HepG2 (cell line): ENCODE measurements around the gene TAOK3. TPM values are rescaled to one million over a fixed set of nuclear protein-coding genes. Genes with fewer than 3 reads are reported as not detected.
A peak's percentile ranks its signal among the peaks of the same experiment; 100 is the strongest.

Experiments
- AKNA ChIP-seq: sonication (generic); formaldehyde crosslinking; IDR thresholded peaks from 2 replicates; pipeline ENCODE4 v1.4.0; 2020; ENCODE audit warnings: missing genetic modification reagents, borderline replicate concordance
- CEBPZ ChIP-seq: IDR thresholded peaks from 2 replicates; pipeline ENCODE4 v1.6.1; 2012; ENCODE audit warnings: low read length, improper control_type of control experiment
- HDAC1 ChIP-seq: sonication (generic); formaldehyde crosslinking; IDR thresholded peaks from 2 replicates; pipeline ENCODE4 v1.5.1; 2020; ENCODE audit warnings: mild to moderate bottlenecking, missing genetic modification reagents
- KLF16 ChIP-seq, 2 experiments: sonication (generic) in 1 of 2; formaldehyde crosslinking in 1 of 2; IDR thresholded peaks; 2 replicates each; pipeline versions ENCODE4 v1.6.1 to v1.8.0; 2016 to 2023; ENCODE audit warnings: missing genetic modification reagents in 2 of 2, missing compliant biosample characterization in 1 of 2
- MAFK ChIP-seq, 2 experiments: IDR thresholded peaks in 1 of 2; conservative IDR thresholded peaks in 1 of 2; 2 replicates each; pipeline ENCODE4 v1.6.1; 2011; ENCODE audit warnings: improper control_type of control experiment in 2 of 2, low read length in 2 of 2
- MAZ ChIP-seq, 2 experiments: sonication (generic) in 1 of 2; formaldehyde crosslinking in 1 of 2; IDR thresholded peaks; 2 replicates each; pipeline versions ENCODE4 v1.5.0 to v1.6.1; 2012 to 2020; ENCODE audit warnings: low read depth in 2 of 2, mild to moderate bottlenecking in 2 of 2, borderline replicate concordance in 1 of 2, improper control_type of control experiment in 1 of 2, low read length in 1 of 2, missing genetic modification reagents in 1 of 2, moderate library complexity in 1 of 2
- POLR2AphosphoS2 ChIP-seq: IDR thresholded peaks from 2 replicates; pipeline ENCODE4 v1.6.1; 2011; ENCODE audit warnings: low read depth, low read length, improper control_type of control experiment
- SIN3A ChIP-seq: IDR thresholded peaks from 2 replicates; pipeline ENCODE4 v1.6.1; 2011; ENCODE audit warnings: low read depth, mild to moderate bottlenecking, control low read depth, low read length, borderline replicate concordance
- SIX4 ChIP-seq: sonication (generic); formaldehyde crosslinking; IDR thresholded peaks from 2 replicates; pipeline ENCODE4 v1.4.0; 2020; ENCODE audit warnings: missing genetic modification reagents
- SNAPC5 ChIP-seq: sonication (generic); formaldehyde crosslinking; IDR thresholded peaks from 2 replicates; pipeline ENCODE4 v1.8.1; 2023; ENCODE audit warnings: mild to moderate bottlenecking, missing genetic modification reagents, borderline replicate concordance
- SRF ChIP-seq: IDR thresholded peaks from 2 replicates; pipeline ENCODE4 v1.6.1; 2011; ENCODE audit warnings: mild to moderate bottlenecking, low read depth, low read length, moderate library complexity
- ZKSCAN8 ChIP-seq: IDR thresholded peaks from 2 replicates; pipeline ENCODE4 v1.6.1; 2016; ENCODE audit warnings: borderline replicate concordance, missing genetic modification reagents, missing compliant biosample characterization
- ZNF124 ChIP-seq: sonication (generic); formaldehyde crosslinking; IDR thresholded peaks from 2 replicates; pipeline ENCODE4 v1.4.0; 2020; ENCODE audit warnings: missing genetic modification reagents
- ZNF160 ChIP-seq: sonication (generic); formaldehyde crosslinking; IDR thresholded peaks from 2 replicates; pipeline ENCODE4 v1.8.0; 2022; ENCODE audit warnings: mild to moderate bottlenecking, inconsistent platforms, missing genetic modification reagents
- ZNF180 ChIP-seq: sonication (generic); formaldehyde crosslinking; IDR thresholded peaks from 2 replicates; pipeline ENCODE4 v1.4.0; 2020; ENCODE audit warnings: low read depth, missing genetic modification reagents, borderline replicate concordance
- ZNF337 ChIP-seq: sonication (generic); formaldehyde crosslinking; IDR thresholded peaks from 2 replicates; pipeline ENCODE4 v1.5.1; 2020; ENCODE audit warnings: missing genetic modification reagents, low read depth, mild to moderate bottlenecking, borderline replicate concordance
- ZNF550 ChIP-seq: sonication (generic); formaldehyde crosslinking; IDR thresholded peaks from 2 replicates; pipeline ENCODE4 v1.4.0; 2020; ENCODE audit warnings: mild to moderate bottlenecking, missing genetic modification reagents, borderline replicate concordance
- ZNF7 ChIP-seq: IDR thresholded peaks from 2 replicates; pipeline ENCODE4 v1.6.1; 2016; ENCODE audit warnings: missing biosample characterization, missing genetic modification reagents
- ZNF75D ChIP-seq: sonication (generic); formaldehyde crosslinking; IDR thresholded peaks from 2 replicates; pipeline ENCODE4 v1.8.1; 2023; ENCODE audit warnings: missing genetic modification reagents, mild to moderate bottlenecking, borderline replicate concordance
- ZNF772 ChIP-seq: sonication (generic); formaldehyde crosslinking; IDR thresholded peaks from 2 replicates; pipeline ENCODE4 v1.5.0; 2020; ENCODE audit warnings: mild to moderate bottlenecking, missing genetic modification reagents
- polyA plus RNA-seq, 8 experiments: library from polyadenylated mRNA; depleted of rRNA in 3 of 8; stranded (reverse) in 7 of 8; unstranded in 1 of 8; fragments of >200 nt; fragmentation: Illumina TruSeq in 4 of 8; extraction: Trizol in 4 of 8; gene quantifications; 2 replicates each; pipeline versions ENCODE4 v1.2.1 to v1.2.3, GENCODE V29; 2011 to 2016; ENCODE audit warnings: low read depth in 4 of 8, missing spikeins in 1 of 8, mixed read lengths in 1 of 8; ENCODE audit not compliant: insufficient read depth in 1 of 8
- total RNA-seq, 5 experiments: library from RNA; depleted of rRNA; stranded (reverse); fragments of >200 nt; fragmentation: Illumina TruSeq; extraction: Trizol; gene quantifications; 2 replicates each; pipeline ENCODE4 v1.2.3, GENCODE V29; 2016; ENCODE audit warnings: low read depth in 1 of 5

Gene TAOK3
- total and polyA plus RNA-seq, 2 of the 13 experiments (the other 11 are each of a cell fraction or from before 2014, with no cell fraction given), result 10.4 to 12.3 TPM

GRCh38 chr12:118135788-118136558 lies 236.7 kb downstream of the TAOK3 start, which contains the start of gene PEBP1 (continued):
- TF ChIP-seq SIX4 (CRISPR knock-in tag) (0 out of 2 replicates have a peak, but pooled peaks have one; percentile 16), ZNF772 (peak; percentile 91), ZNF550 (CRISPR knock-in tag) (no peak), POLR2AphosphoS2 (no peak), CEBPZ (no peak), ZNF160 (CRISPR knock-in tag) (0 out of 2 replicates have a peak, but pooled peaks have one; percentile 86), AKNA (CRISPR knock-in tag) (peak; percentile 63; the same call in 1 of the 2 replicates), ZNF180 (CRISPR knock-in tag) (no peak), HDAC1 (peak; percentile 95), SNAPC5 (CRISPR knock-in tag) (no peak), SRF (no peak), KLF16 (CRISPR knock-in tag; IDR thresholded peaks at IDR 0.05) (peak; percentile 71 to 87; a peak in 2 of 4 replicates), ZKSCAN8 (CRISPR knock-in tag) (peak; percentile 16; the same call in 1 of the 2 replicates), MAFK (conservative IDR thresholded peaks at IDR 0.05 in 1 of 2, IDR thresholded peaks at IDR 0.05 in 1 of 2; ENCODE audit: low read length in 2 of 2) (no peak), ZNF337 (CRISPR knock-in tag) (peak; percentile 76; the same call in 1 of the 2 replicates), ZNF124 (CRISPR knock-in tag) (peak; percentile 45; the same call in 1 of the 2 replicates), MAZ (IDR thresholded peaks at IDR 0.05; ENCODE audit: borderline replicate concordance, low read depth, low read length) (no peak), MAZ (CRISPR knock-in tag; IDR thresholded peaks at IDR 0.05; ENCODE audit: low read depth) (peak; percentile 94; the same call in 1 of the 2 replicates), SIN3A (peak; percentile 77; the same call in 1 of the 2 replicates), ZNF75D (CRISPR knock-in tag) (no peak), ZNF7 (no peak)
